GM18907 (cell line): ENCODE data around the gene DPEP2.
"Not testable (repeated sequence)": the region's sequence is repeated elsewhere in the genome, so short reads cannot be mapped to it uniquely, and the experiment has no call there.

ENCODE experiments used
- ATAC-seq: cut with Tn5 transposase; IDR thresholded peaks from one replicate; pipeline ENCODE4 v1.9.1; 2021; ENCODE audit warnings: mild to moderate bottlenecking, moderate library complexity; ENCODE audit not compliant: unreplicated experiment

DPEP2 gene

DNA sequence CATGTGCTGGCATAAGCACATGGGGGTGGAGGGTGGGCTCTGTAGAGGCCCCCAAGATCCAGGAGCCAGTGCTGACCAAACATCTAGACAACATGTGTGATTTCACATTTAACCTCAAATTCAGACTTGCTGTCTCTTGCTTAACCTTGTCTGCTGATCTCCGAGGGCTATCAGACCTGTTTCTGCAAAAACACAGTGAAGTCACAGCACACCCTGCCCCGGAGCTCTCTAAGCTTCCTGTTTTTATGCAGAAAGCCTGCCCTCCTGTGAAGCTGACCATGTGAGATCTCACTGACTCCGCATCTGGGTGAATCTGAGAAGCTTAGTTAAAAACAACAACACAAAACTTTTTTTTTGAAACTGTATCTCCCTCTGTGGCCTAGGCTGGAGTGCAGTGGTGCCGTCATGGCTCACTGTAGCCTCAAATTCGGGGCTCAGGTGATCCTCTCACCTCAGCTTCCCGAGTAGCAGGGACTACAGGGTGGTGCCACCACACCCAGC lies 6.6 kb upstream of the DPEP2 start:
- ATAC-seq, result no peak

- ATAC-seq, result no peak
These were observed 5.9 kb upstream of the DPEP2 start for GRCh38 chr16:68005211-68005610.

DNA sequence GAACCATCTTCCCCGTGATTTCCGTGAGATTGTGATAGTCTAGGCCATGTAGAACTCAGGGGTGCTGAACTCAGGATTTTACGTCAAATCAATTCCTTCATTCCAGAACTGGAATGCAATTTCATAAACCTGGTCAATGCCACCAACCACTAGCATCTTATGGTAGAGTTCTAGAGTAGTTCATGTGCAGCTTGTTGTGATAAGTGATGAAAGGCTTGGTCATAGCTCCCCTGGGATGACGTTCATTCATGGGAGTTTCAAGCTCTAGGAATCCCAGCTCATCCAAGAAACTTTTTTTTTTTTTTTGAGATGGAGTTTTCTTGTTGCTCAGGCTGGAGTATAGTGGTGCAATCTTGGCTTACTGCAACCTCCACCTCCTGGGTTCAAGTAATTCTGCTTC lies 3.7 kb upstream of the DPEP2 start:
- ATAC-seq, result no peak

GRCh38 chr16:68000450-68000849 lies 1.2 kb upstream of the DPEP2 start:
- ATAC-seq, result no peak

DNA sequence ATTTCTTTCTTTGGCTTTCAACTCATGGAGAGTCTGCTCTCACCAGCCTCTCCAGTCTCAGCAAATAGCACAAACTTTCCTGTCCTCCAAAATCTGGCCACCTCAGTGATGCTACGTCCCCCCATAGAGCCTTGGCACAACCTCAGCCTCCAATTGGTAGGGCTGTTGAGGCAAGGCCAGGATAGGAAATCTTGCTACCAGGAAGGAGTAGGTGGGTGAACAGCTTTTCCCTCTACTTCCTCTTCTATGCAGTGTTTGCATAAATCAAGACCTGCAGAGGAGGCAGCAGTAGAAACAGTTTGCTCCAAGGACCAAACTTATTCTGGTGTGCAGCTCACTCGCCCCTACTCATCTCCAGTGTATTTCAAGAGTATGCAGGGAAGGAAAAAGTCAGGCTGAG lies 701 bp upstream of the DPEP2 start:
- no peak for ATAC-seq

GRCh38 chr16:67998231-67998778 lies 979 bp downstream of the DPEP2 start:
- ATAC-seq, result not testable (repeated sequence)

- no peak for ATAC-seq
These were observed 2.6 kb downstream of the DPEP2 start for GRCh38 chr16:67996666-67997065.

GRCh38 chr16:67995423-67995822 lies 3.9 kb downstream of the DPEP2 start:
- no peak for ATAC-seq

DNA sequence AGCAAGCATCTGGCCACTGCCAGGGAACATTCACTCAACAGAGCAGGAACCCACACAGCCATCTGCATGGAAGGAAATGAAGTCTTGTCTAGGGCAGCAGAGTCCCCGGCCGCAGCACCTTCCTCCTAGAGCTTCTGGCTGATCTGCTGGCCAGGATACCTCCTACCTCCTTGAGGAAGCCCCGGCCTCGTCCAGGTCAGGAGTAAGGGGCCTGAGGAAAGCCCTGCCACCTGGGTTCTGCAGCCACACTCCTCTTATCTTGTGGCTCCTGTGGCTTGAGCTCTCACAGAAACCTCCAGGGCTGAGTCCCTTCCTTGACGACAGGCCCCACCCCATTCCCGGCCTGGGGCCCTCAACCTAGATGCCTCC lies 5.3 kb downstream of the DPEP2 start:
- ATAC-seq, result not testable (repeated sequence)

- ATAC-seq, result peak; percentile 61
These were observed 5.9 kb downstream of the DPEP2 start for GRCh38 chr16:67993207-67994039.

GRCh38 chr16:67992661-67993206 lies 6.5 kb downstream of the DPEP2 start:
- no peak for ATAC-seq

- ATAC-seq, result no peak
These were observed 9.3 kb downstream of the DPEP2 start for GRCh38 chr16:67990018-67990386.

DNA sequence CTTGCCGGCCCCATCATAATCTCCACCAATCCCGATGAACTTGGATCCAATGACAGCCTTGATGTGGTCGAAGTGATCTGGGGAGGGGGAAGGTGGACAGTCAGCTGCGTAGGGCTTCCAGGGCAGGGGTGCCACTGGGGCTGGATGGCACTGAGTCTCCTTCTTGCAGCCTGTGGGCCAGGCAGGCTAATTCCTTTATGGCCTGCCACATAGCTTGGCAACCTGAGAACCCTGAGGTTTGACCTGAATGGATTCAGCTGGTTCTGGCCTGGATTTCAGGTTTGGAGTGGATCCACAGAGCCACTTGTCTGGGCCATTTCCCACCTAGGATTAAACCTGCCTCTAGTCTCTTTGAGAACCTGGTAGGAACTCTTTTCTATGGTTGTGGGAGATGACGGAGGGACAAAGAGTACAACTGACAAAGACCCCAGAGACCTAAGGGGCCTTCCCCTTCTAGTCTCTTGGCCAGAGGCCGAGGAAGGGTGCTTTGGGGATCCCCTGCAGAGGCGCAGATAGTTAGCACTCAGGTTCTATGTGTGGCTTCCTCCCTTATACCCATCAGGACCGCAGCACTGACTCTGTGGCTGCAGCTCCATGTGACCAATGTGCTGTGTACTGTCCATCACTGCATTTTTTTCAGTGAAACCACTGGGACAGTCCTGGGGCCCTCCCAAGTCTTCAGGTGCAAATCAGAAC lies 9.8 kb downstream of the DPEP2 start:
- ATAC-seq, result no peak

- no peak for ATAC-seq
These were observed 10.6 kb downstream of the DPEP2 start for GRCh38 chr16:67988675-67989074.

GRCh38 chr16:67987460-67988160 lies 11.7 kb downstream of the DPEP2 start:
- ATAC-seq, result no peak

GRCh38 chr16:67986949-67987348 lies 12.3 kb downstream of the DPEP2 start:
- ATAC-seq, result no peak

DNA sequence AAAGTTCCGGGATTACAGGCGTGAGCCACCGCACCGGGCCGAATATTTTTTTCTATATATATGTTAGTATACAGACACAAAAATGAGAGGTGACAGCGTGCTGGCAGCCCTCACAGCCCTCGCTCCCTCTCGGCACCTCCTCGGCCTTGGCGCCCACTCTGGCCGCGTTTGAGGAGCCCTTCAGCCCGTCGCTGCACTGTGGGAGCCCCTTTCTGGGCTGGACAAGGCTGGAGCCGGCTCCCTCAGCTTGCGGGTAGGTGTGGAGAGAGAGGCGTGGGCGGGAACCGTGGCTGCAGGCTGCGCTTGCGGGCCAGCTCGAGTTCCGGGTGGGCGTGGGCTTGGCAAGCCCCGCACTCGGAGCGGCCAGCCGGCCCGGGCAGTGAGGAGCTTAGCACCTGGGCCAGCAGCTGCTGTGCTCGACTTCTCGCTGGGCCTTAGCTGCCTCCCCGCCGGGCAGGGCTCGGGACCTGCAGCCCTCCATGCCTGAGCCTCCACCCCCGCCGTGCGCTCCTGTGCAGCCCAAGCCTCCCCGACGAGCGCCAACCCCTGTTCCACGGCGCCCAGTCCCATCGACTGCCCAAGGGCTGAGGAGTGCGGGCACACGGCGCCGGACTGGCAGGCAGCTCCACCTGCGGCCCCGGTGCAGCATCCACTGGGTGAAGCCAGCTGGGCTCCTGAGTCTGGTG lies 17.1 kb downstream of the DPEP2 start:
- ATAC-seq, result no peak

DNA sequence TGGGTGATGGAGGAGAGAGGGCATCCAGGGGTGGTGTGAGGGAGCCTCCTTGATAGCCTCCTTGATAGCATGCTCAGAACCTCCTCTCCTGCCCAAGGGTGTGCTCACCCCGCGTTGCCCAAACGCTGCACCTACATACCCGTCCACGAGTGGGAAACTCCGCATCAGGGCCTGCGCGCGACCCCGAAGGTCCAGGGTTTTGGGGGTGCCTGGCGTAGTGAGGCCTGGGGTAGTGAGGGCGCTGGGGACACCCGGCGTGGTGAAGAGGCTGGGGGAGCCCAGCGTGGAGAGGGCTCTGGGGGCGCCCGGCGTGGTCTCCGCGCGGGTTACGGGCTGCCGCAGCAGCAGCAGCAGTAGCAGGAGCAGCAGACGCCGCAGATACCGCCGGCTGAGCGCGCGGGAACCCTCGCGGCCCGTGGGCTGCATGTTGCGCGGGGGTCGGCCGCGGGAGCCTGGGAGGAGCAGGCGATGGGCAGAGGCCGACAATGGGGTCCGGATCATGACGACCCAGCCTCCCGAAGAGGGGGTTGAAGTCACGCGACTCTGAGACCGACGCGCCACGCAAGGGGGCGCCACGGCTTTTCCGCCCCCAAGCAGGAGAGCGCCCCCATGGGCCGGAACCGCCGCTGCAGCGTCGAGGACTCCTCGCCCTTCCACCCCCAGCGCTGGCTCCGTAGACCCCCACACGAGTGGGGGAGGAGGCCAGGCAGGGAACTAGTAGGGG lies 19.2 kb downstream of the DPEP2 start, which contains the start of gene DPEP3:
TSS of gene DPEP3 (minus strand) at position 545 of the 724 bp plus-strand sequence. CDS start at position 426, 119 bp downstream.
- ATAC-seq, result no peak

DNA sequence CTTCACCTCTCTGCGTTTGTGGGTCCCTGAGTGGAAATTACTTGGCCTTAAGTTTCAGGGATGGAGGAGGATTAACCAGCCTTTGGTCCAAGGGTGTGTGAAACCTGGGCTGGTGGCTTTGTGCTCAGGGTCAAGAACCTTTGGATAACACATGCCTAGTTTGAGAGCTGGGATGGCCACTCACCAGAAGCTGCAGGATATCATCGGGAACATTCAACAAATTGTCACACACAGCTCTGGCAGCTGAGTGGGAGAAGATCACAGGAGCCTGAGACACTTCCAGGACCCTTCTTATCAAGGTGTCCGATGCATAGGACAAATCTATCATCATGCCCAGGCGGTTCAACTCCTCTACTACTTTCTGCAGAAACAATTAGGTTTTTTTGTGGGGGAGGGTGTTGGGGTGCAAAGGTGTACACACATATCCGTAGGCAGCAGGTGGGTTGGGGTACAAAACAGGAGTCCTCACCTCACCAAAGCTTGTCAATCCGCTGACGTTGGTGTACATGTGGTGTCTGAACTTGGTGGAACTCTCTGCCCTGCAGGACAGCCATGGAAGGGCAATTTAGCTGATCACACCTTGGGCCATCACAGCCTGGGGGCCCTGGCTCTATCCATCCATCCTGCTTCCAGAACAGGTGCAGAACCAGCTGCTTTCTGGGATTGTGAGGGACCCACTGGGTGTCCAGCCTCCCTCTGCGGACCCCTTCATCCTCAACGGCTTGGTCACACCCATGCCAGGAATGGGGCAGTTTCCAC lies 21.6 kb downstream of the DPEP2 start:
- no peak for ATAC-seq
